Inflammatory macrophage treated with lipopolysaccharide for 4 hours (primary cell): Measurements from ENCODE around the gene CADPS2.

Experiments used
- DNase-seq: peaks from one replicate; pipeline ENCODE4 v3.0.0-alpha.2; 2020

Gene CADPS2

DNA sequence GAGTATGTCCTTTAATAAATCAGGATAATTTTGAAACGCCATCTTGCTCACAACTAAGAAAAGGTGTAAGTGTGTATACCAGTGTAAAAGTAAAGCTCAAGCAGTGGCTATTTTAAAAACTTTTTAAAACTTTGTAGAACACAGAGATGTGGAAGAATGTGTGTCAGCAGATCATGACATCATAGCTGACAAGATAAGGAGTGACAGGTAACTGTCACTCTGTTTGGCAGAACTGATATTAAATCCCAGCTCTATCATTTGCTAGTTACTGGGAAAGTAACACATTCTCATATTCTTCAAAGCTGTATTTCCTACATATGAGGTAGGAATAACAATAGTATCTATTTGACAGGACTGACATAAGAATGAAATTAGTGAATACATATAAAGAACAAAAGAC is 119.7 kb downstream of the CADPS2 start:
- no peak for DNase-seq

DNA sequence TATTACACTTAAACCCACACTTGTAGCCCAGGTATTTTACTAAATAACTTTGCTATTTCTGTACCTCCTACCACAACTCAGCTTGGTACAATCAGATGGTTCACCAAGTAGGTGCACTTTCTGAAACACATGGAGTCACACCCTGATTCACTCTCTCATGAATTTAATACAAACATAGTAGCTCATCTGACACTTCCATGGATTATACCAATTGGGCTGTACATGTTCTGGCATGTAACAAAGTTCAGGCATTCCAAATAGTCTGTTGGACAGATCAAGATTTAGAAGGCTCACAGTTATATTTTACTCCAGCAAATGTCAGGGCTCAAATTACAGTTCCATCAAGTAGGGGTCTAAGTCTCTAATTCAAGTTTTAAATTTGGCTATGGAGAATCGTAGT is 121.4 kb downstream of the CADPS2 start:
- no peak for DNase-seq

DNA sequence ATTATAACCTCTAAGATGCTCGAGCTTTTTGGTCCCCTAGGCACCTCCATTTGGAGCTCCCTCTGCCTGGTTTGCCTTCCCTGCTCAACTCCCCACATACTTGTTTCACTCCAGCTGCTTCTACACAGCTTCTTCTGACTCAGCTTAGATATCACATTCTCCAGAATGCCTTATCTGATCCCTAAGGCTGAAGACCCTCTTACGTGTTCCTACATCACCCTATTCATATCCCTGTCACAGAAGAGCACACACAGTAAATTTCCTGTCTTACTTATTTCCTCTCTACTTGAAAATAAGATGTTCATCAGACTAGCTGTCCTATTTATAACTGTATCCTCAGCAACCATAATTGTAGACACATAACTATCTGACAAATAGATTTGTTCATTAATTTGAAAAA is 122.2 kb downstream of the CADPS2 start:
- no peak for DNase-seq

DNA sequence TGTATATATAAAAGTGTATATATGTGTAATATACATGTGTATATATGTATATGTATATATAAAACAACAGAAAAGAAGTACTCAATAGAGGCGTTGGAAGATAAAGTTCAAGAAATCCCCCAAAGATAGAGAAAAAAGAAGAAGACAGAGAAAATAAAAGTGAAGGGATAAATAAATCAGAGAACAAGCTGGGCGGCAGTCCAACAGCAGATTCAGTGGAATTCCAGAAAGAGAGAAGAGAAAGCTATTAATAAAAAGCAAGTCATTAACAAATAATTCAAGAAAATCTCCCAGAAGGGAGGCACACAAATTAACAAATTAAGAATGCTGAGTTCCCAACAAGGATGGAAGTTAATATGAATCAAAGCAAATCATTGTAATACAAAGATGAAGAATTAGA is 124.2 kb downstream of the CADPS2 start:
- no peak for DNase-seq

DNA sequence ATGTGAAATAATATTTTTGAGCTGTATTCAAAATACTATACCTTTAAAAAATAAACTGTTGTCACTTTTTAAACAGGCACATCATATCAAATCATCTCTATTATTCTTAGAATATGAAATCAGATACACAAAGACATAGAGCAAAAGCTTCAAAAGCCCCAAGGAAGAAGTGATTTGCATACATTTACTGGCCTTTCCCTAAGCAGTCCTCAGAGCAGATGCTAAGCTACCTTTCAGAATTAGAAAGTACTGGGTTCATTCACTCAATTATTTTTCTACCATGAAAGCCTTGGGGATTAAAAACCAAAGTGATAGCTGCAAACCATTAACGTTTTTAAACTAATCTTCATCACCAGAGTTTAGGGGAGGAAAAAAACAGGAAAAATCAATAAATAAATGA is 127.8 kb downstream of the CADPS2 start:
- DNase-seq: no peak

DNA sequence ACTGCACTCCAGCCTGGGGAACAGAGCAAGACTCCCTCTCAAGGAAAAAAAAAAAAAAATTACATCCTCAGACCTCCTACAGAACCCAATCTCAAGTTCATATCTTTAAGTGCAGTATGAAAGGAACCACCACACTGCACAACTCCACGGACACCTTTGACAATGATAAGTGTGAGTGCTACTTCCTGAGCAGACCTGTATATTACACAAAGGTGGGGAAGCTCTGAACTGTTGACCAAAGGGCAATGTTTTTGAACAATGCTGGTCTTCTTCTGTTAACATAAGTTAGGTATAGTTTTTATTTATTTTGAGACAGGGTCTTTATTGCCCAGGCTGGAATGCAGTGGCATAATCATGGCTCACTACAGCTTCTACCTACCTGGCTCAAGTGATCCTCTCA is 129.4 kb downstream of the CADPS2 start:
- no peak for DNase-seq

DNA sequence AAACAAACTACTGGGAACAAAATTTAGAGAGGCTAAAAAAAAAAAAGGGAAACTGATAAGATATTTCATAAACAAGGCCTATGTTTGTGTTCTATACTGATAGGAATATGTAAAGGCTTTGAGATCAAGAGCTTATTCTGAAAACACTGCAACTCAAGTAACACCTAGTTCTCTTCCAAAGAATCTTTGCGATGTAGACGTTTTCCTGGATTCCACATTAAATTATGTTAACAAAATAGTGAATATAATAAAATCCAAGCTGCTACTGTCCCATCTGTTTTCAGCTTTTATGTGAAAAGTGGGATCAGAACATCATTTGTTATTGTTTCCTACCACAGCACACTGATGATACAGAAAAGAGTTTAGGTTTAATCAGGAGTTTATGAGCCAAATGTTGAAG is 130.6 kb downstream of the CADPS2 start:
- no peak for DNase-seq

DNA sequence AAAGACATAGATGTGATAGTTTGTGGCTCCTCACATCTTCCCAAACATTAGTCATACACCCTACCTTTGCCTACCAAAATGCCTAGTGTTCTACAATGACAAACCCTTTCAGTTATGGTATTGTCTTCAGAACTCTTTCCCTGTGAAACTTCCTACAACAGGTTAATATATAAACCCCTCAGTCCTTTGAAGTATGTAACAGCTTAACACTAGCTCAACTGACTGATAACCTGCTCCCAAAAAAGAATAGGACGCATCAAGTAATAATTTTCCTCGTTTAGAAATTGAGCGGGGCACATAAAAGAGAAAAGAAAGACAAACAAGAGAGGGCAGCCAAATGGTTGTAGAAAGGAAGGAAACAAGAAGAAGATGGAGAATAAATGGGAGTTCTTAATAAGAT is 133.7 kb downstream of the CADPS2 start:
- no peak for DNase-seq

DNA sequence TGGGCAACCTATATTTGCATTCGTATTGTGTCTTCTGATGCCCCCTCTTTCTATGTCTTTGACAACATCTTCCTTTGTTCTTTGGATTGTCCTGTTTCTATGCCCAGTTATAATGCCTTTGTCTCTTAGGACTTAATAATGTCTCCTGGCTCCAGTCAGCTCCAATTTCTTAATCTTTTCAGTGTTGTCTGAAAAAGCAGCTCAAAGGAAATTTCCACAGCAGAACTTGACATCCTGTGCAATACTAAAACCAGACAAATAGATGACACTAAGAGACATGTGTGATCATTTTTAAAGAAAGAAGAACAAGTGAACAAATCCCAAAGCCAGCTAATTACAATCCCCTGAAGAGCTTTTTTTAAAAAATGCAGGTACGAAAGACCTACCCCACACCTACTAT is 135.9 kb downstream of the CADPS2 start:
- DNase-seq: no peak

DNA sequence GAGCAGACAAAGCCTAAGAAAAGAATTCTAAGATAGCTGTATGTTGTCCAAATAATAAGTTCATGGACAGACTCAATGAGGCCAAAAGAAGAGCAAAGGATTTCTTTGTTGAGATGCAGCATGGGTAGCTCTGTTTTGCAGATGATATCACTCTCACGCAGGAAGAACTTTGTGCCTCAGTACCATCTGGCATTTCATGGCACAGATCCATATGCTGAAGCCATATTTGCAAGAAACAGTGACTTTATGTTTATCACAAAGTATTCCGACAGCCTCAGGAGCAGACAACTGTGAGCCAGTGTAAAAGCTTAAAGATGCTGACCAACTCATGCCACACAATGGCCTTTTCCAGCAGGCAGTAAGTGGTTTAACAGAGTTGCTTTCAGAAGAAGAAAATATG is 138.1 kb downstream of the CADPS2 start:
- DNase-seq: no peak

DNA sequence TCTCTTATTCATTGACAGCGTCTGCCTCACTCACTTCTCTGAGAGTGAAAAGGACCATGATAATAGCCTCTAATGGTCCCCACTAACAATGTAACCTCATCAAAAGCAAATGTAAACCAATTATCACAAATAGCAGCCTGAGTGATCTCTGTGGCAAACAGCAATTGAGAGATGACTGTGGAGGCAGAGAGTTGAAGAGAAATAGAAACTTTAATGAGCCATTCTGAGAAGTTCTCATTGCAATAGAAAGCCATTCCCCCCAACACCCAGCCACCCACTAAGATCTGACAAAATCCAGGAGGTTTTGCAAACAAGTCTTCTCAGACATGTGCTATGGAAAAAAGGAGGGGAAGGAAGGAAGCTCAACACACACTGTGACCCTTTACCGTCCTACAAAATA is 139.3 kb downstream of the CADPS2 start:
- no peak for DNase-seq

DNA sequence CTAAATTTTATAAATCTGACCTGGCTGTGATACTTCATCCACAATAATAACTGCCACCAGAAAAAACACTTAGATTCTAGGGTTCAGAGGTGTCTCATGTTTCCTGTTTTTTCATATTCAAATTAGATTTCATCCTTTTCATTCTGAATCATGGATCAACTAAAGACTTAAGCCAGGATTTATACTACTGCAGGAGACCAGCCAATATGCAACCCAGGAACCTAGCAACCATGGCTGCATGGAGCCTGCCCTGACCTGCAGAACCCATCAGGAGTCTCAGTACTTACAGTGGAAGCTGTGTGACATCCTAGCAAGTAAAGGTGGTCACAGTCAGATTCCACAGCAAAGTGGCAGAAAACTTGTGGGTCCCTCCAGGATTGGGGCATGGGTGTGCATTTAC is 143.0 kb downstream of the CADPS2 start:
- no peak for DNase-seq

DNA sequence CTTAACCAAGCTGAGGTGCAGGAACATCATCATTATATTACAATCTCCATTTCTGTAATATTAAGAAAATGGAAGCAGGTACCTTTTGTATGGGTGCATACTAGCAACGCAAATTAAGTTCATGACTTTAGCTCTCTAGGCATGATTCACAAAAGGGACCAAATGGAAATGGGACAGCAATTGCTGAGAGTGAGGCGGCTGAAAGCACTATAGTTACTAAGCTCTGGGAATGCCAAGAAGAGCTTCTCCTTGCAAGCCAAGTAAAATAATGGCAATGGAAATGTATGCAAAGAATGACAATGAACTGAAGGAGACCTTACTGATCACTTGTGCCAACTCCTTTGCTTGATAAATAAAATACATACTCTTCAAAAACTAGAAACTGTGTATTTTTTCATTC is 147.3 kb downstream of the CADPS2 start:
- no peak for DNase-seq

DNA sequence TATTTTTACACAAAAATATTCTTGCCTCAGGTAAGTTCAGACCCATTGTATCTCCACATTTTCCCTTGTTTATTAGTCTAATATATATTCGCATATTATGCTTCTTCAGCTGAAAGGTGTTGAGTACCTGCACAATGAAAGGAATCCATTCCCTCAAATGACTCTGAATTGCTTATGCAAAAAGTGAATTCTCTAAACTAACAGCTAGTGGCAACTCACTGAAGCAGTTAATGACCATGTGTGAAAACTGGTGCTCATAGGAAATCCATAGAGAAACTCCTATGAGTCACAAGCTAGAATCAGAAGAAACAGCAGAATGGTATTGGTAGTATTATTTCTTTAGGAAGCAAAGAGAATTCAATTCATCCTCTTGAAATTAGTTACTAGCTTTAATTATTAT is 150.1 kb downstream of the CADPS2 start:
- DNase-seq: no peak

DNA sequence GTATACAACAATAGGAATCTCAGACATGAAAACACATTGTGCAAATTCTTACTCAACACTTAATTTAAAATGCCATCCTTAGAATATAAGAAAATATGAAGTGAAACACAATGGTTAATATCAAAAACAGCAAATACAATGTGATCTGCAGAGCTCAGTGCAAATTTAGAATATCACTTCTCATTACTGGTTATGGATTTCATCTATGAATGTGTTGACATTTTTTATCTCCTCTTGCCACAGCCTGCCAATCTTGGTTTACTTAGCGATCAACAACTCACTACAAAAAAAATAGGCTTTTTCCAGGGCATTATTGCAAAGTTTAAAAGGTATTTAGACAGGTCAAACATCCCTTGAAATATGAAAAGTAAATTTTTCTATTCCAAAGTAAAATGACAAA is 158.5 kb downstream of the CADPS2 start:
- DNase-seq: no peak

DNA sequence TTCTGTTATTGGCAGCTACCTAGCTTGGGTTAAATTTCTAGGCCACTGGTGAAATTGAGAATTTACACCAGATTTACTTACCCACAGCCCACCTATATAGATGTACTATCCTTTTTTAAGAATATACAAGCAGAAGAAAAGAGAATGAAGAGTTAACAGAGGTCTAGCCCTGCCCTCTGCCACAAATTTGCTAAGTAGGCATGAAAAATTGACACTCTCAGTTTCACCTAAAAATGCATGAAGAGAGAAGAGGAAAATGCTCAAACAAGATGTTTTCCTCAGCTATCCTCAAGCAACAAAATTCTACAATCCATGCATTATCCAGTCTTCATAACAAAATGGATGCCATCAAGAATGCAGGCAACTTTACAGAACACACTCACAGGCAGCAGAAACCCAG is 158.9 kb downstream of the CADPS2 start:
- no peak for DNase-seq

DNA sequence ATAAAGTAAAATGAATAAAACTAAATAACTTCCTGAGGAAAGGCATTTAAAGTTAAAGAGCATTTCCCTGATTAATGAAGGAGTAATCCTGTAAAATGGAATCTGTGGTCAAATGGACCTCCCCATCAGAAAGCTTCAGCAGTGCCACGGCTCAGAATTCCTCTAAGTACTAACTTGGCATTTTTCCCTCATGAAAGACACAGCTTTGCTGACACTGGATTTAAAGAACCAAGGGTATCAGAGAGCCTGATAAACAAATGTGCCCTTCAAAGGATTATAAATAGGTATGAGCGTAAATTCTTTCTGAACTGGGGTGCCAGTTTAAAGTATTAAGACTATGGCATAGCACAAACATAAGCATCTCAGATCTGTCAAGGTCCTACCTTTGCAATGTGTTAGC is 159.4 kb downstream of the CADPS2 start:
- no peak for DNase-seq

DNA sequence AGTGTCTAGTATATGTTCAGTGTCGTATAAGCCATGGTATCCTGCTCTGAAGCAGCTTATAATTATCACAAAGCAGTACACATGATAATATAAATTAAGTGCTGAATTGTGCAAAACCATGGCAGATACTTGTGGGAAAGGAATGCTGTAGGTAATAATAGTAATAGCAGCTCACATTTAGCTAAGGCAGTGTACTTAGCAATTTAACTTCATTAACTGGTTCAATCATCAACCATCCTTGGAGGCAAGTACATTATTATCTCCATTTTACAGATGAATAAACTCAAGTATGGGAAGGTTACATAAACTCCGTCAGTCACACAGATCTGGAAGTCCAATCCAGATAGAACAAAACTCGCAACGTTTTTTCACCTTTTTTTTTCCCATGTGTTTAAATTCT is 161.9 kb downstream of the CADPS2 start:
- DNase-seq: no peak

DNA sequence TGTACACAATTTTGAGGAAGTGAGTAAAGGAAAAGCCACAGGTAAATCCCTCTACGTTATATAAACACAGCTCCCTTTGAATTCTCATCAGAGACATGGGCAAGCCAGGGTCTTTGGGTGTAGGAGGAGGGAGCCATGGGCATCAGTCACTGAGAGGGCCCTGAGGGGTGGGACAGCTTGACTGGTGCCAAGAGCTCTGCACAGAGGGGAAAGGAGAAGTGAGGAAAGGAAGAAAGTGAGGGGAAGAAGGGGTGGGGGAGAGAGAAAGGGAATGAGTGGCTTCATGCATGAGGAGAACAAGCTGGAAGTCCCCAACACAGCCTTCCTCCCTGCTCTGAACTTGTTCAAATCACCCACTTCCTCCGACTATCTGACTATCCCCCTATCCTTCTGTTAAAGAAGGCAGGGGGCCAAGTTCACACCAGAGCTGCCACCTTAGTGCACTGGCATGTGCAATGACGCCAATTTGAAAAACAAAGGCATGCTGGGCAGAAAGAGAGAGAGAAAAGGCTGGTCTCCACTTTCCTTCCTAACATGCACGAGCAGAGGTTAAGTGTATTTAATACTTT is 167.2 kb downstream of the CADPS2 start:
- no peak for DNase-seq

DNA sequence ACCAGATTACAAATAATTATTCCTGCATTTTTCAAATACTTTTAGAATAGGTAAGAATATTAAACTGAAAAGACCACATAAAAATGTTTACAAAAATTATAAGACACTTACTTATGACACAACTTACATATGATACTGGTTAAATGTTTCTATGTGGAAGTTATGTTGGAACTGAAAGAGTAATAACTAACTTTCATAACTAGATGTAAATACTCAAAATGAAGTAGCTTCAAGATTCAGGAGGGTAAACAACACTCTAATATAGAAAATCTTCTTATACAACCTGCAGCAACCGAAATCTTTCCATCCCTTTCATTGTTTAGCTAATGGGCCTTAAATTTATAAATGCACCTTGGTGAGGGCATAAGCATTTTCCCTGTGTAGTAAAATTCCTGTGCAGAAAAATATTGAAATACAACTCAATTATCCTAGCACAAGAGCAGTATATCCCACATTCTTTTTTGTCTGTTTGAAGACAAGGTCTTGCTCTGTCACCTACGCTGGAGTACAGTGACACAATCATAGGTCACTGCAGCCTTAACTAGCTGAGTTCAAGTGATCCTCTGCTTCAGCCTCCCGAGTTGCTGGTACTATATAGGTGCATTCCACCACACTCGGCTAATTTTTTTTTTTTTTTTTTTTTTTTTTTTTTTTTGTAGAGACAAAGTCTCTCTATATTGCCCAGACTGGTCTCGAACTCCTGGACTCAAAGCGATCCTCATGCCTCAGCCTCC is 168.7 kb downstream of the CADPS2 start:
- DNase-seq: no peak

DNA sequence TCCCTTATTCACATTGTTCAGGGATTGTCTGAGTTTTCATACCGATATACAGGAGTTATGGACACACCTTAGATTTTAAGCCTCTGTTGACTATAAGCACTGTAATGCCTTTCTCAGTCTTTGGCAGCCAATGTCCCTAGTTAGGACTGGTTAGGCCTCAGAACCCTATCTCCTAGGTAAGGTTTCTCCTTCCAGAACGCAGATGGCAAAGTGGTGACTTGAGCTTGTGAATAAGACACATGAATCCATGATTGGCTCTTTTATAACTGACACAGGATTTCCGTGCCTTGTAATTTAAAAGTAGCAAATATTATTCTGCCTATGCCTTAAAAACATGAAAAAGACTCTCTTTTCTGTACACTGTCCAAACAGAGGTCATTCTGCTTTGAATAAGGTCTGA is 171.1 kb downstream of the CADPS2 start:
- no peak for DNase-seq

DNA sequence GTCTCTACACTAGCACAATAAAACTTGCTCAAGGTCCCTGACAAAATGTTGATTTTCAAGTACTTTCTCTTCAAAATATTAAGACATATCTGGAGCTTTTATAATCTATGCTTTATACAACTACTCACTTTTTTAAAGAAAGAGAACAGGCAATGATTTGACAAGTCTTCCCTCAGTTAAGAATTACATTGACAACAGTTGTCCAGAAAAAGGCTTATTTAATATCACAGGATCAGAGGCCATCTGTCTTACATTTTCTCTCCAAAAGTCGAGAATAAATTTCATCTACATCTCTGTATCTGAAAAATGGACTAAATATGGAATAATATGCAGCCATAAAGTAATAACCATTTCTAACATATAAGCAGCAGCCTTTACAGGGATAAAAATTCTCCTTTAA is 175.3 kb downstream of the CADPS2 start:
- no peak for DNase-seq

DNA sequence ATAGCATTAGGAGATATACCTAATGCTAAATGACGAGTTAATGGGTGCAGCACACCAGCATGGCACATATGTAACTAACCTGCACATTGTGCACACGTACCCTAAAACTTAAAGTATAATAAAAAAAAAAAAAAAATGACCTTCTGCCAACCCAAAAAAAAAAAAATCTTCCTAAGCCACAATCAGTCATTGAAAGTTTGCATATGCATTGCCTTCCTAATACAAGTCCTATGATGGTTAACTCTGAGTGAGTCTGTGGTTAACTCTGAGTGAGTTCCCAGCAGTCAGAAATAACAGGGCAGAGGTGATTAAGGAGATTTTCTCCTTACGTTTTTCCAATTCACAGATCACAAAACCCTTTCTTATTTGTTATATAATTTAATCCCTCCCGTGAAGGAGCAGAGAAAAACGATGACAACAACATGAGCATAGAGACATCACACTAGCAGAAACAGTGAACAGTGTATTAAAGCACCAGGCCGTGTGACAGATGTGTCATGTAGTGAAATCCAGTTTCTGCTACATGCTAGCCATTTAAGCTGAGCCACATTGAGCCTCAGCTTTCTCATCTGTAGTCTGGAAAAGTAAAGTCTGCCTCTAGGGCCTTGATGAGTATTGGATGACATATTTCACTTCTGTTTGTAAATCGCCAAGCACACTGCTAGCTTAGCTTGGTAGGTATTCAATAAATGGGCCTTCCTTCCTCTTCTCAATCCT is 176.2 kb downstream of the CADPS2 start:
- DNase-seq: no peak

DNA sequence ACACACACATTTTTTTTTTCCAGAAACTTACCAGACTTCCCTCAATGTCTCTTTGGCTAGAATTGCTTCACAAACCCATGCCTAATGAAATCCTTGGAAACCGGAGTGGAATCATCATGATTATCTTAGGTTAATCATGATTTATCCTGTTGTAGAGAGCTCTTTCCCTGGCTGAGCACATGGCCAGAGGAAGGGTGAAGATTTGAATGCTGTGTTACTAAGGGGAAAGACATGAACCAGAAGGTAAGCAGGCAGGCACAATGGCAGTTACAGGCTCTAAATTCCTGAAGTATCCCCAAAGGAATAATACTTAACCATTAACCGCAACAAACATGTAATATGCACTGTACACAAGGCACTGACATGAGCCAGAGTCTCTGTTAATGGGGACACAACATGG is 179.4 kb downstream of the CADPS2 start:
- DNase-seq: no peak
